Measurements from ENCODE around the gene OCEL1. TPM values are rescaled to one million over a fixed set of nuclear protein-coding genes. Genes with fewer than 3 reads are reported as not detected.

The OCEL1 gene
- total and polyA plus RNA-seq, 8 donors, result 4.7 to 43.2 (median 10.9) TPM

DNA sequence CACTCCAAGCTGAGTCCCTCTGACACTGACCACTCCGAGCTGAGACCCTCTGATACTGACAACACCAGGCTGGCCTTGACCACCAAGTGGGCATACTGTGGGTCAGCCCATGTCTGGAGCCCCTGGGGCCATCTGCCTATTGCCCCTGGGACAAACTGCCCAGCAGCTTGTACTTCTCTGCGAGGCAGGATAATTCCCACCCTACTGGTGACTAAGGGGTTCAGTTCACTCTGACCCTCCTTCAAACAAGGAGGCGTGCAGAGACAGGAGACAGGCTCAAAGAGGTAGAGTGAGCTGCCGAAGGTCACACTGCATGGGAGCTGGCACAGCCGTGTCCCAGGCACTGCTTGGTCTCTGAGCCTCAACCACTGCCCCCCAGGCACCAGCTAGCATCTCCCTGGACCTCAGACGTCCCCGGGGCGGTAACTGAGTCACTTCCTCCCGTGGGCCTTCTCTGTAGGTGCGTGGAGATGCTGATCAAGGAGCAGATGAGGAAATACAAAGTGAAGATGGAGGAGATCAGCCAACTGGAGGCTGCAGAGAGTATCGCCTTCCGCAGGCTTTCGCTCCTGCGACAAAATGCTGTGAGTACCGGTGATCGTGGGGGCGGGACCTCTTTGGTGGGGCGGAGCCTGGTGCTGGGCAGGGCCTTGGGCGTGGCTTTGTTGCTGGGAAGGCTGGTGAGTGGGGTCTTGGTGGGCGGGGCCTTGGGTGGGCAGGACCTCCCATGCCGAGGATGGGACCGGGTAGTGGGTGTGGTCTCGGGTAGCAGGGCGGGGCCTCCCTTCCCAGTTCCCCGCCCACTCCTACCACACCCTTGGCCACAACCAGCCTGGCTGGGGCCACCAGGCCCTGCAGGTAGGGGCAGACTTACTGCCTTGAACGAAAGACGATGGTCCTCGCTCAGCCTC, 16.6 kb upstream of the OCEL1 start:
- Histone ChIP-seq H3K4me1 (peaks cover under 1 to 9% (median 2%) of the 10 kb centered on the region in 4 donors), H3K27ac (no peak overlapping the region), H3K36me3 (peaks cover 50 to 94% (median 85%) of the 10 kb centered on the region in 4 donors), H3K4me3 (no peak overlapping the region), H3K9me3 (no peaks in the 10 kb centered on the region), H3K27me3 (no peaks in the 10 kb centered on the region)
- TF ChIP-seq POLR2AphosphoS5 (IDR thresholded peaks at IDR 0.05) (no peak), EP300 (IDR thresholded peaks at IDR 0.05) (no peak), POLR2A (IDR thresholded peaks at IDR 0.05) (no peak)
- TF ChIP-seq, protein P1, sequence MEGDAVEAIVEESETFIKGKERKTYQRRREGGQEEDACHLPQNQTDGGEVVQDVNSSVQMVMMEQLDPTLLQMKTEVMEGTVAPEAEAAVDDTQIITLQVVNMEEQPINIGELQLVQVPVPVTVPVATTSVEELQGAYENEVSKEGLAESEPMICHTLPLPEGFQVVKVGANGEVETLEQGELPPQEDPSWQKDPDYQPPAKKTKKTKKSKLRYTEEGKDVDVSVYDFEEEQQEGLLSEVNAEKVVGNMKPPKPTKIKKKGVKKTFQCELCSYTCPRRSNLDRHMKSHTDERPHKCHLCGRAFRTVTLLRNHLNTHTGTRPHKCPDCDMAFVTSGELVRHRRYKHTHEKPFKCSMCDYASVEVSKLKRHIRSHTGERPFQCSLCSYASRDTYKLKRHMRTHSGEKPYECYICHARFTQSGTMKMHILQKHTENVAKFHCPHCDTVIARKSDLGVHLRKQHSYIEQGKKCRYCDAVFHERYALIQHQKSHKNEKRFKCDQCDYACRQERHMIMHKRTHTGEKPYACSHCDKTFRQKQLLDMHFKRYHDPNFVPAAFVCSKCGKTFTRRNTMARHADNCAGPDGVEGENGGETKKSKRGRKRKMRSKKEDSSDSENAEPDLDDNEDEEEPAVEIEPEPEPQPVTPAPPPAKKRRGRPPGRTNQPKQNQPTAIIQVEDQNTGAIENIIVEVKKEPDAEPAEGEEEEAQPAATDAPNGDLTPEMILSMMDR (IDR thresholded peaks at IDR 0.05), result no peak
- DNase-seq, result peak; percentile 30 to 47
- 56 to 89% (median 76%) methylated on average over 9 to 28 of the region's 28 CpGs for WGBS, 5 donors
- intact Hi-C loops (cut with DNase I; ENCODE audit: low total_unique reads), result no loop called here

- Histone ChIP-seq H3K4me3 (no peak overlapping the region), H3K27ac (no peak overlapping the region), H3K27me3 (no peaks in the 10 kb centered on the region), H3K4me1 (peaks cover 7 to 15% (median 9%) of the 10 kb centered on the region in 4 donors), H3K9me3 (no peaks in the 10 kb centered on the region), H3K36me3 (peaks cover 50 to 85% (median 80%) of the 10 kb centered on the region in 4 donors)
- TF ChIP-seq, protein P1 (IDR thresholded peaks at IDR 0.05), result no peak
- no peak for TF ChIP-seq EP300 (IDR thresholded peaks at IDR 0.05)
- TF ChIP-seq POLR2A (IDR thresholded peaks at IDR 0.05), result no peak
- TF ChIP-seq POLR2AphosphoS5 (IDR thresholded peaks at IDR 0.05), result no peak
- no peak for DNase-seq
- intact Hi-C loops (cut with DNase I; ENCODE audit: low total_unique reads), result no loop called here
- 92 to 100% (median 94%) methylated on average over 8 to 14 of the region's 14 CpGs for WGBS, 5 donors
Observed at GRCh38 chr19:17210296-17210695, 15.7 kb upstream of the OCEL1 start.

GRCh38 chr19:17211547-17212446, 14.2 kb upstream of the OCEL1 start:
- intact Hi-C loops (cut with DNase I; ENCODE audit: low total_unique reads), result no loop called here
- peaks cover 14 to 26% (median 23%) of the 10 kb centered on the region in 4 donors for H3K4me1 ChIP-seq
- TF ChIP-seq POLR2AphosphoS5 (IDR thresholded peaks at IDR 0.05) (no peak), POLR2A (IDR thresholded peaks at IDR 0.05) (no peak), EP300 (IDR thresholded peaks at IDR 0.05) (no peak)
- TF ChIP-seq, protein P1 (IDR thresholded peaks at IDR 0.05), result no peak
- H3K27ac ChIP-seq, result no peak overlapping the region
- no peak for DNase-seq
- 90 to 95% (median 92%) methylated on average over 36 to 58 of the region's 58 CpGs for WGBS, 5 donors
- peaks cover 36 to 70% (median 66%) of the 10 kb centered on the region in 4 donors for H3K36me3 ChIP-seq
- H3K4me3 ChIP-seq, result no peak overlapping the region
- no peaks in the 10 kb centered on the region for H3K9me3 ChIP-seq
- no peaks in the 10 kb centered on the region for H3K27me3 ChIP-seq

DNA sequence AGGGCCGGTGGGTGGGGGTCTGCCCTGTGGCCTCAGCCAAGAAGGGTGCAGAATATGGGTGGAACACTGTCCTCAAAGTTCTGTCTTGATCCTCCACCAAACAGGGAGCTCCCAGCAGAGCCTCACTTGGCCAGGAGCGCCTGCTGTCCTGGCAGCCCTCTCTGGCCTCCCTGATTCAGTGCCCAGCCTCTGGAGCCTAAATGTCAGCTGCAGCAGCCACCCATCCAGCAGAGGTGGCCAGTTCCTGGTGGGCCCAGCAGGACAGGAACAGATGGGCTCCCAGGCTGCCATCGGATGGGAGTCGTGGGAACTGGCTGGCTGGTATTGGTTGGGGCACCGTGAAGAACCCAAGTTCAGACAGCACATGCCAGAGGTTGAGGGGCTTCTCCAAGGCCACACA, 12.7 kb upstream of the OCEL1 start:
- Histone ChIP-seq H3K27ac (no peak overlapping the region), H3K9me3 (no peaks in the 10 kb centered on the region), H3K4me3 (no peak overlapping the region), H3K4me1 (peaks cover 14 to 26% (median 23%) of the 10 kb centered on the region in 4 donors), H3K27me3 (no peaks in the 10 kb centered on the region), H3K36me3 (peaks cover 45 to 69% (median 68%) of the 10 kb centered on the region in 4 donors)
- intact Hi-C loops (cut with DNase I; ENCODE audit: low total_unique reads), result no loop called here
- no peak for TF ChIP-seq POLR2A (IDR thresholded peaks at IDR 0.05)
- TF ChIP-seq POLR2AphosphoS5 (IDR thresholded peaks at IDR 0.05), result no peak
- no peak for TF ChIP-seq EP300 (IDR thresholded peaks at IDR 0.05)
- TF ChIP-seq, protein P1 (IDR thresholded peaks at IDR 0.05), result no peak
- WGBS, 5 donors, result 81 to 95% (median 88%) methylated on average over 3 to 5 of the region's 5 CpGs
- DNase-seq, result no peak

Data from stomach (tissue), 9 donors.